Measurements from ENCODE around the gene CHI3L1.
"Not testable (repeated sequence)": the region's sequence is repeated elsewhere in the genome, so short reads cannot be mapped to it uniquely, and the experiment has no call there.

The CHI3L1 gene

GRCh38 chr1:203186446-203187303 lies at the start of gene CHI3L1:
Gene CHI3L1, minus strand, starts transcription at chr1:203186704. Its CDS starts 81 bp downstream, at chr1:203186623.
- DNase-seq: no peak
- ATAC-seq: no peak

GRCh38 chr1:203234901-203235300 lies 48.4 kb upstream of the CHI3L1 start:
- not testable (repeated sequence) for ATAC-seq, DNase-seq

- no peak for DNase-seq
- no peak for ATAC-seq
Measured at GRCh38 chr1:203229471-203230135, 43.1 kb upstream of the CHI3L1 start, which contains the start of gene CHIT1. Gene CHIT1, minus strand, starts transcription at chr1:203229673. Its CDS starts 37 bp downstream, at chr1:203229636.

- no peak for ATAC-seq
- DNase-seq: no peak
Measured at GRCh38 chr1:203228670-203229069, 42.2 kb upstream of the CHI3L1 start.

DNA sequence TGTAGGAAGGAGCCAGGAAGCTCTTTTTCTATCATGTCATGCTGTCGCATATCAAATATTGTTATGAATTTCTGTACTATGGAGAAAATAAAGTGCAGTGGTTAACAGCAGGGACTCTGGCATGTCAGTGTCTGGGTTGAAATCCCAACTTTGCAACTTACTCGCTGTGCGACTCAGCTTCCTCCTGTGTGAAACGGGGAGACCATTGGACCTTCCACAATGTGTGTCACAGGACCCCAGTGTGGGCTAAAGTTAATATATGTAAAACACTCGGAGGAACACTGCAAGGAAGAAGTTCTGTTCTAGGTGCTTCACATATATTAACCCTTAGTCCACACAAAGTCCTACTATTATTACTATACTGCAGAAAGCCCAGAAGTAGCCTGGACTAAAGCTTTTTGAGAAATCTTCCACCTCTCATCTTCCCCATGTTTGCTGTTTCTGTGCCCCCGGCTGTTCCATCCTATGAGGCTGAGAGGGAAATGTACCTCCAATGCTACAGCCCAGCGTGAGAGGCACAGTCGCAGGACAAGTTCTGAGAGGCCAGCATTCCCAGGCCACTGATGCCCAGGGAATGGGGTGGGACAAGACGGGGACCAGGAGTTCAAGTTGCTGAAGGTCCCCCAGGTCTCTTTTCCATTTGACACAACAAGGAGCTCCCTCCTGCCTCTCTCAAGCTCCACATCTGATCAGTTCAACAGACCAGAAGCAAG lies 41.0 kb upstream of the CHI3L1 start:
- ATAC-seq (no peak), DNase-seq (no peak)

DNA sequence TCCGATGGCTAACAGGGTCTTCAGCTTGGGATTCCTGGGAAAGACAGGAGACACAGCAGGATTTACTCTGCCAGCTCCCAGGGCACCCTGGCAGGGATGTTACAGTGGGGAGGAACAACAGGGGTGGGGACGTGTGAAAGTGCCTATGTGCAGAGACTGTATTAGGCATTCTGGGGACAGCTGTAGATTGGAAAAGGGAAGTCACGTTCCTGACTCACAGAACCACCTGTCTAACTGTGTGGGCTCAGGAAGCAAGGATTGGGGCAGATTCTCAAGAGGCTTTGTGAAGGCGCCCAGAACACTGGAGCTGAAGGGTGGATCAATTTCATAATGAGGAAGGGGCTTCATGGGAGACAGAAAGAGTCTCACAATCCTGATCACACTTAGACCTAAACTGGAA lies 38.6 kb upstream of the CHI3L1 start:
- no peak for DNase-seq

GRCh38 chr1:203223012-203223775 lies 36.7 kb upstream of the CHI3L1 start:
- ATAC-seq (no peak), DNase-seq (no peak)

More for the DNA sequence above, 38.6 kb upstream of the CHI3L1 start:
- ATAC-seq: no peak

DNA sequence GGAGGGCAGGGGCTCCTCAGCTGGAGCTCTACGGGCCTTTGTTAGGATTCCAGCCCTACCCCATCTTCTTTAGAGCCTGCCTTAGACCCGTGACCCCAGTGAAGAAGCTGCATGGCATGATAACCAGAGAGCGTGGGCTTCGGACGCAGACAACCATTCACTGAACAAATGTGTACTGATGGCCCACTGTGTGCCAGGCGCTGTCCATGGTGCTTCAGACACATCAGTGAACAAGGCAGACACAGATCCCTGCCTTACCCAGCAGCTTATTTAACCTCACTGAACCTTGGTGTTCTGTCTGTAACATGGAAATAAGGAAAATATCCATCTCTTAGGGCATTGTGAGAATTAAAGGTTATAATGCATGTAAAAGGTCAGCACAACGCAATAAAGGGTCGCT lies 33.4 kb upstream of the CHI3L1 start:
- ATAC-seq (no peak), DNase-seq (no peak)

GRCh38 chr1:203219171-203219570 lies 32.7 kb upstream of the CHI3L1 start:
- no peak for ATAC-seq
- no peak for DNase-seq

- ATAC-seq (no peak), DNase-seq (no peak)
Measured at GRCh38 chr1:203217668-203218067, 31.2 kb upstream of the CHI3L1 start.

GRCh38 chr1:203217139-203217655 lies 30.7 kb upstream of the CHI3L1 start:
- ATAC-seq (no peak), DNase-seq (no peak)

DNA sequence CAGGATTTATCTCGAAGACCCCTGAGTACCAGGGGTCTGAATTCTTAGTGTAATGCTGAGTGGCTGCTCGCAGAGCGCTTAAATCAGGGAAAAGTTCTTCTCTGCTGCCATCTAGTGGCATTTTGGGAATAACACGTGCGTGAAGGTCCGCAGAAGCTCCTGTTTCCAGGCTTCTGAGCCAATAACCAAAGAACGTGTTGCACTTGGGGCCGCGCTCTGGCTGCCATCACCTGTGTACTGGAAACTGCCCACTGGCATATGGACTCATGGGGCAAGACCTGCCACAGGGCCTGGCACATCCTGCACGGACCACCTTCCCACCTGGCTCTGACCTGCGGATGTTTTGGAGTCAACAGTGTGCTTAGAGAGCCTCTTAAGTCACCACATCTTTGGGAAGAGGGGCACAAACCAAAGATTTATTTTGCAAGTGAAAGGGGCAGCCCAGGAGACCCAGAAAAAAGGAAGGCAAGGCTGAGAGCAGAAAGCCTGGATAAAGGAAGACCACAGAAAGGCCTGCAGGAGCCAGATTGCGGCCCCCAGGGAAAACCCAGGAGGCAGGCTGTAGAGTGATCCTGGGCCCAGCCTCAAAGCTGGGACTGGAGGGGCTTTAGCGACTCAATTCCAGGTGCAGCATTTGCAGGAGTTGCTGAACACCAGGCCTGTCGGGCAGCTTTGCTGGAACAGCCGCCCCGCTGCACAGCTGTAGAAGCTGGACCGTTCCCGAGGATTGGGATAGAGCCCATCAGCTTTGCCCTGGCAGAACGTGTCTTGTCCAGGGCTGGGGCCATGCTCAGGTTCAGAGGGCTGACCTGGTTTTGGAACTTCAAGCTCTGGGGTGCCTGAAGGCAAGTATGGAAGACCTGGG lies 30.0 kb upstream of the CHI3L1 start:
- DNase-seq: peak; percentile 59
- peak; percentile 55 for ATAC-seq

DNA sequence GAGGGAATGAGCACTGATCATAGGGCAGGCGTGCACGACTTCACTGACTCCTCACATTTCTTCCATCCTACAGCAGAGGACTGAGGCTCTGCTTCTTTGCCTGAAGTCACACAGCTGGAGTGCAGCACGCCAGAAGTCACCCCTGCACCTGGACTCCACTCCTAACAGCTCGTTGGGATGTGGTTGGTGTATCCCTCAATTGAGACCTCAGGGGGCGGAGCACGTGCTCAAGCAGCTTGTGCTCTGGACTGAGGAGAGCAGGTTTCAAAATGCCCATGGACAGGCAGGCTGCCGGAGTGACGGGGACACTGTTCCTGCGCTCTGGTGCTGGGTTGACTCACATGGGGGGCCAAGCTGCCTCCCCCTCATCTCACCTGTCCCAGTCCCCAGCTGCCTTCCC lies 29.1 kb upstream of the CHI3L1 start:
- ATAC-seq (no peak), DNase-seq (no peak)

DNA sequence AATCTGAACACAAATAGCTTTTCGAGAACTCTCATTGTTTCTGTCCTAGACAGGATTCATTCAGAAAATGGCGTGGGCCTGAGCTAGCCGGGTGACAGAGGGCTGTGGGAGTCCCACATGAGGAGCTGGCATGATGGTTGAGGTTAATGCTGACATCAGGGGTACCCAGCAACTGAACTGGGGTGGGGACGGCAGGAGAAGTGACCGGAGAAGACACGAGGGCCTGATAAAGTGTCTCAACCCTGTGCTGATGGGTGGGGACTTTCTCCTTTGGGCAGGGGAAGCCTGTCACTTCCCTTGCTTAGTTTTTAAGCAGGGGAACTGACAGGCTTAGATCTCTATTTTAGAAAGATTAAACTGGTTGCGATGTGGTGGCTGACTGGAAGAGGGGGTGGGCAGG lies 28.4 kb upstream of the CHI3L1 start:
- ATAC-seq (no peak), DNase-seq (no peak)

DNA sequence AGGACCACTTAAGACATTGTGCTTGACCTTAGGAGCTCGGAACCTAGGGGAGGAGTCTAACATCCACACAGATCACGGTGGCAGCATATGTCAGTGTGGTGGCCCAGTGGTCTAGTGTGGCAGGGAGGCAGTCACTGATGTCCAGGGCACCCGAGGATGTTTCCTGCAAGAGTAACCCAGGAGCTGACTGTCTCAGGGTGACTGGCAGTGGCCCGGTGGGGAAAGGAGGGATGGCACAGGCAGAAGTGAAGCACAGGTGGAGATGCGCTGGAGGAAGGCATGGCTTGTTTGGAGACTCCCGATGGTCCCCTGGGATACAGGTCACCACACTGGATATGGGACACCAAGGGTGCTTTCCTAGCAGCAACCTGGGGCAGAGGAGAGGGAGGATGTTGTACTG lies 26.6 kb upstream of the CHI3L1 start:
- DNase-seq (no peak), ATAC-seq (no peak)

- DNase-seq: no peak
- no peak for ATAC-seq
Measured at GRCh38 chr1:203211812-203212211, 25.3 kb upstream of the CHI3L1 start.

DNA sequence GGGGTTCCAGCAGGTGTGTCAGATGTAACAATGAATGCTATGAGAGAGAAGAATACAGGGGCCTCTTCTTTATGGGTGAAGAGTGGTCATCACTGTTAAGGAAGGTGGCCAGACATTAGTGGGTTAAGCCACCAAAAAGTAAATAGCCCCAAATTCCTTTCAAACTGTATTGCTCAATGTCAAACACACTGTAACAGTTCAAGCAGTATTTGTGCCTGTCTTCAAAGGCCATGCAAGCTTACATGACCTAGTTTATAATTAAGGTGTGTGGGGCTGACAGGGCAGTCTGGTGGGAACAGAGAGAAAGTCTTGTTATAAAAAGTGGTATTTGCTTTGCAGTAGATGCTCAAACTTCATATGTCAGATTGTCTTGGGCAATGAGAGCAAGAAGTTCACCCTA lies 24.5 kb upstream of the CHI3L1 start:
- ATAC-seq: no peak
- DNase-seq: no peak

DNA sequence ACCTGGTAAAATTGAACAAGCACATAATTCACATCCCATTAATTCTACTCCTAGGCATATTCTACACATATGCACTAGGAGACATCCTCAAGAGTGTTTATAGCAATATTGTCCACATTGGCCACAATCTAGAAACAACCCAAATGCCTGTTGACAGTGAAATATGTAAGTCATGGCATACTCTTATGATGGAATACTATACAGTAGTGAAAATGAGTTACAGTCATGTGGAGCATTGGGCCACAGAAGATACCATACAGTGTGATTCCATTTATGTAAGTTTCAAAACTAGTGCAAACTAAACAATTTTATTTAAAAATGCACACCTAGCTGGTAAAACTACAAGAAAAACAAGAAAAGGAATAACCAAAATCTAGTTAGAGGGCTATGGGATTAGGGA lies 23.8 kb upstream of the CHI3L1 start:
- DNase-seq (no peak), ATAC-seq (no peak)

- ATAC-seq: no peak
Measured at GRCh38 chr1:203208181-203208580, 21.7 kb upstream of the CHI3L1 start.

GRCh38 chr1:203207751-203208150 lies 21.2 kb upstream of the CHI3L1 start:
- ATAC-seq: no peak
- no peak for DNase-seq

More at GRCh38 chr1:203208181-203208580, 21.7 kb upstream of the CHI3L1 start:
- DNase-seq: no peak

All from stimulated activated naive CD8-positive, alpha-beta T cell treated with anti-CD3 and anti-CD28 coated beads, Interleukin-15, Interleukin-2, amounts not matched to agents 100 U/mL and 50 U/mL, for 24 hours (primary cell).